WTC11 (cell line): Measurements from ENCODE around the gene TNNT3.
"Not testable (repeated sequence)": the region's sequence is repeated elsewhere in the genome, so short reads cannot be mapped to it uniquely, and the experiment has no call there.

ENCODE experiments used
- ATF6 ChIP-seq: sonication (generic); formaldehyde crosslinking; IDR thresholded peaks from 2 replicates; pipeline ENCODE4 v1.8.1; 2023; ENCODE audit warnings: mild to moderate bottlenecking, missing genetic modification reagents
- CREB1 ChIP-seq: sonication (generic); formaldehyde crosslinking; IDR thresholded peaks from 2 replicates; pipeline ENCODE4 v1.8.0; 2023; ENCODE audit warnings: mild to moderate bottlenecking, missing genetic modification reagents
- CTCF ChIP-seq: fragments of 200-600 bp; IDR thresholded peaks from 2 replicates; pipeline ENCODE4 v1.8.0; 2022; ENCODE audit warnings: antibody characterized with exemption
- STAT6 ChIP-seq: sonication (generic); formaldehyde crosslinking; conservative IDR thresholded peaks from 2 replicates; pipeline ENCODE4 v1.8.1; 2023; ENCODE audit warnings: mild to moderate bottlenecking, low read depth, missing genetic modification reagents, moderate library complexity
- USF2 ChIP-seq: sonication (generic); formaldehyde crosslinking; IDR thresholded peaks from 2 replicates; pipeline ENCODE4 v1.8.1; 2023; ENCODE audit warnings: mild to moderate bottlenecking, missing genetic modification reagents, moderate library complexity
- ZNF281 ChIP-seq: sonication (generic); formaldehyde crosslinking; IDR thresholded peaks from 2 replicates; pipeline ENCODE4 v1.8.0; 2023; ENCODE audit warnings: mild to moderate bottlenecking, missing genetic modification reagents

GRCh38 chr11:1875851-1876301 is 43.6 kb upstream of the TNNT3 start:
- not testable (repeated sequence) for TF ChIP-seq STAT6; CTCF; ATF6 (CRISPR knock-in tag); USF2; CREB1 (CRISPR knock-in tag); ZNF281
